ENCODE data around the gene DIDO1.

GRCh38 chr20:62854121-62854520 lies 72.2 kb downstream of the DIDO1 start:
- TF ChIP-seq POLR2A (IDR thresholded peaks at IDR 0.05) = no peak
- TF ChIP-seq CTCF (IDR thresholded peaks at IDR 0.05) = no peak

All from lower leg skin (tissue), 3 donors.